GM18505 (cell line): ENCODE results near the gene FRY.

Source experiments
- ATAC-seq: cut with Tn5 transposase; IDR thresholded peaks from one replicate; pipeline ENCODE4 v1.9.1; 2021; ENCODE audit not compliant: unreplicated experiment
- POLR2A ChIP-seq: IDR thresholded peaks from 4 replicates; pipeline ENCODE4 v1.6.1; 2011; ENCODE audit warnings: borderline replicate concordance; ENCODE audit not compliant: insufficient read depth, insufficient read length; ENCODE audit errors: extremely low read depth

The FRY gene

DNA sequence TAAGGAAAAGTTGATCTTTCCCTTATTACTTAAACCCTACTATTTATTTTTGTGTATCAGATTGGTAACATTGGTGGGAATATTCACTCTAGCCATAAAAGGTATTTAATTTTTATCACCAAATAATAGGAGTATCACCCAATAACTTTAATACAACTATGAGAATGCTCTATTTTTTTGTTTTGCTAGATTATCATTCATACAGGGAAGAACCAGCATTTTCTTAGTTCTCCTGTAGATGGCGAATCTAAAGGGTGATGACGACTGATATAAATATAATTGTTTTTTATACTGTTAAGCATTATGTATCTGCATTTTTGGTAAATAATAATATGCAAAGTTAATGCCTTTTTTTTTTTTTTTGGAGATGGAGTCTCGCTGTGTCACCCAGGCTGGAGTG lies 7.9 kb upstream of the FRY start:
- ATAC-seq = no peak
- TF ChIP-seq POLR2A = no peak

DNA sequence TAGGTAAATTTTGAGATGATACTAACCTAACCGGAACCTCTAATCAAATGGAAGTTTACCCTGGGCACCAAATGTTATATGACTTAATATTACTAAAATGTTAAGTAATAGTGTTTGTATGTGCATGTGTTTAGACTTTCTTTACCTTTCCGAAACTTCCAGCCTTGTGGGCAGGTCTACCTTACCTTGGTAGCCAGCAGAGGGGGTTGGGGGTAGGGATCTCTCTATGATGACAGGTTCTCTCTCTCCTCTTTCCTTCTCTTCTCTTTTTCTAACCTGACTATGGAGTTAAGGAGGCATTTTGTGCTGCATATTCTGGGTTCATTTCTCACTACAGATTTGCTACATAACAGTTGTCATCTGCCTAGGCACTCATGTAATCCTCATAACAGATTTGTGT lies 6.8 kb upstream of the FRY start:
- ATAC-seq = no peak
- no peak for TF ChIP-seq POLR2A

DNA sequence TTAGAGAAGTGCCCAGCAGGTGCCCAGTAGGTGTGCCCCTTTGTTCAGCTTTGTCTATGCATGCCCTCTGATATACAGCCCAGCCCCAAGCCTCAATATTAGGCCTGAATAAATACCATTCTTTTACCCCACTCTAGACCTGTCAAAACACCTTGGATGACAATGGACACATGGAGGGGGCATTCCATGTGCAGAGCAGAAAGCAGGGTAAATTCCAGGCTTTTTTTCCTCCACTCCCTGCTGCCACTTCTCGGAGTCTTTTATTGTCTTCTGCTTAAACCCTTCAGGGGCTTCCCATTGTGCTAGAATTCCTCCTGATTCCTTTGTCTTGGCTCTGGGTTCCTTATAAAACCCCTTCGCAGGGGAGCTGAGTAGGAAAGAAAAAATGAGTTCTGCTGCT lies 5.8 kb upstream of the FRY start:
- no peak for TF ChIP-seq POLR2A
- no peak for ATAC-seq

DNA sequence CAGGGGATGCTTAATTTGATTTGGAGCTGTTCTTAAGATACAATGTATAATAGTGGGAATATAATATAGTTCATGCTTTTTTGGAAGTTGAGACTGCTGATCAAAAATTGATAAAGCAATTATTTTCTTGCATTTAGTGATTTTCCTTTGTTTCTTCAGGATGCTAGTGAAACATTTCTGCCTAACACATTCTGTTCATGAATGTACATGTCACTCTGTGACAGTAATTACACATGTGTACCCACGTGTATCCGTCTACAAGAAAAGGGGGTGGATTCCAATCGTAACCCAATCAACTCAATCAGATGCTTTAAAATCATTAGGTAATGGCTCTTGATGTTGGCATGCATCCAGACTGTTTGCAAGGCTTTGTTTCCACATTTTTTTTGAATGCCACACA lies 5.0 kb upstream of the FRY start:
- no peak for TF ChIP-seq POLR2A
- no peak for ATAC-seq

DNA sequence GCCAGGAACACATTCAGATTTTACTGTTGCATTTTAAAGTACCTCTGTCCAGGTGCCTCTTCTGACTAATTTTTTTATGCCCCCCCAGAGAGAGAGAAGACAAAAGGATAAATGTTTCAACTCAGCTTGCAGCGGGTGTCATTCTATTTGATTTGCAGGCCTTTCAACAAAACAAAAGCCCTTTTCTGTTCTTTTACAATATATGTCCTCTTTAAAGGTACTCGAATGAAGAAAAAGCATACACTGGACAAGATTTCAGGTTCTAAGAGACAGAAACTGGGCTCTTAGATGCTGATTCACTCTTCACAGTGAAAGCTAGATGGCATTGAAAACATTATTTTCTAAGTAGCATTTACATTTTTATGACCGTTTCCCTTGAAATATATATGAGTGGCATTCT lies 2.9 kb upstream of the FRY start:
- ATAC-seq = no peak
- no peak for TF ChIP-seq POLR2A

DNA sequence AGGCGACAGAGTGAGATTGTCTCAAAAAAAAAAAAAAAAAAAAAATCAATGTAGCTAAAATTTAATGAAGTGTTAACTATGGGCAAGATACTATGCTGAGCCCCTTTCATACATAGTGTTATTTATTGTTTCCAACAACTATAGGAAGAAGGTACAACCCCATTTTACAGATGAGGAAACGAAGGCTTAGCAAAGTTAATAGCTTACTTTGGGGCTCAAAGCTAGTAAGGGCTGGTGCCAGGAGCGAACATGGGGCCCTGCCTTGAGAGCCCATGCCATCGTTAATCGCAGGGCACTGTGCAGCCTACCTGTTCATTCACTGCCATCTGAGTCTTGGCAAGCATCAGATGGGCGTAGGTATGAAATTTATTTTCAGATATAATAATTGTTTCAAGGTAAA lies 1.9 kb upstream of the FRY start:
- no peak for ATAC-seq
- no peak for TF ChIP-seq POLR2A

DNA sequence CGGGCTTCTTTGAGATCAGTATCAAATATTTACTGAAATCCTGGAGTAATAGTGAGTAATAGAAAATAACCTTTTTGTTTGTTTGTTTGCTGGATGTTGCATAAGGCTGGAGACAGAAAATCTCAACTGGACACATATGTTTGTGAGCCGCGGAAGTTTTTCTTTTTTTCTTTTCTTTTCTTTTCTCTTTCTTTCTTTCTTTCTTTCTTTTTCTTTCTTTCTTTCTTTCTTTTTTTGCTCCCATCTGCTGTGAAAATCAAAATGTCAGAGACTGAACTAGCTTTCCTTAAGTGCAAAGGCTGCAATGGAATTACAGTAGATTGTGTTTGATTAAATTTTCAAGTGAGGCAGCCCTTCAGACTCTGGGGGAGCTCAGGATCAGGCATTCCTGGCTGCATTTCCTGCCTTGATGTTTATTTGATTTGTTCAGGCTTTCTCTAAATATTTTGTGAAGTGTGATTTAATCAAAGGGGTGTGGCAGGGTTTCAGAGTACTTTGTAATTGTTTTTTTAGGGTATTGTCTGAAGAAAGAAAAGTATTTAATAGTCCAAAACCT lies 319 bp downstream of the FRY start:
- no peak for ATAC-seq
- TF ChIP-seq POLR2A = no peak

DNA sequence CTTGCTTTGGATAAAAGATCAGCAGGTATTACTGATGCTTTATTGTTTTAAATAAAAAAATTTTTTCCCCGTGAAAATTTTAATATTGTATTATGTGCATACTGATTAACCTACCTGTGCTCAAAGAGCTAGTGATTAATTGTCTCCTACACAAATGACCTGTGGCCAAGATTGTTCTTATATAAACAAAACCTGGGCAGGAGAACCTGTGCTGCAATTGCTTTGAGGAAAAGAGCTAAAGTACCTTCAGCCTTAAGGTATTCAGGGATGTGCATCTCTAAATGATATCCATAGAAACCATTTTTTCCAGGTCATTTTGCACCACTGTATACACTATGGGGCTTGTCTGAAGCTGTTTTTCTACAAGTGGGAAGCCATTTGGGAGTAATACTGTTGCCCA lies 1.2 kb downstream of the FRY start:
- TF ChIP-seq POLR2A = no peak
- no peak for ATAC-seq

DNA sequence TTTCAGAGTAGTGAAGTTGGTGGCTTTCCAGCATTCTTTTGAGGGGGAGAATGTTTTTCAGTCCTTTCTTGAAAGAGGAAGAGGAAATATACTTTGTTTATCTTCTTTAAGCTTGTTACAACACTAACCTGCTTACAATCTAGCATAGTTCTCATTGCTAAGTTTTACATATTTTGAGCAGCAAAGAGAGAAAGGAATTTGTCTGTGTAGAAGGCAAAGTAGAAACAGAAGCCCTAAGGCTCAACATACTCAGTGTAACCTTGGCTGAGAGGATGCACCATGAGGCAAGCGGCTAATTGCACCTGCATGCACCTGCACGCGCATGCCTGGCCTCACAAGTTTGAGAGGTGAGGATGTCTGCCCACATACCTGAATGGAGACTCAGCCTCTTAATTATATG lies 2.2 kb downstream of the FRY start:
- no peak for TF ChIP-seq POLR2A
- ATAC-seq = no peak

DNA sequence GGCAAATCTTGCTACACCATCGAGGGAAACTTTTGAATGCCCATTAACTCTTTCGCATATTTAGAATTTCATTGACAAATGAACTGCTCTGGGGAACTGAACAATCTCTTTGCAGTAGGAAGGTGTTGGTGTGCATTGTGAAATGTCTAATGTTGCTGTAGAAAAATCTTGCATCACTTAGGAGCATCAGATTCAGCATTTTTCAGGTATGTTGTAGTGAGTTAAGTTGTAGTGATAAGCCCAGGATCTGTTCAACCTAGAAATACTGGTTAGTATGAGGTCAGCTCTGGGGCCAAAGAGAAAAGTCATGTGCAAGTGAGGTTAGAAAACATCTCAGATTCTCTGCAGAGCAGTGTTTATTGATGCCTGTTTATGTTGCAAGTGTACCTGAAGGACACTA lies 4.1 kb downstream of the FRY start:
- TF ChIP-seq POLR2A = no peak
- ATAC-seq = no peak

DNA sequence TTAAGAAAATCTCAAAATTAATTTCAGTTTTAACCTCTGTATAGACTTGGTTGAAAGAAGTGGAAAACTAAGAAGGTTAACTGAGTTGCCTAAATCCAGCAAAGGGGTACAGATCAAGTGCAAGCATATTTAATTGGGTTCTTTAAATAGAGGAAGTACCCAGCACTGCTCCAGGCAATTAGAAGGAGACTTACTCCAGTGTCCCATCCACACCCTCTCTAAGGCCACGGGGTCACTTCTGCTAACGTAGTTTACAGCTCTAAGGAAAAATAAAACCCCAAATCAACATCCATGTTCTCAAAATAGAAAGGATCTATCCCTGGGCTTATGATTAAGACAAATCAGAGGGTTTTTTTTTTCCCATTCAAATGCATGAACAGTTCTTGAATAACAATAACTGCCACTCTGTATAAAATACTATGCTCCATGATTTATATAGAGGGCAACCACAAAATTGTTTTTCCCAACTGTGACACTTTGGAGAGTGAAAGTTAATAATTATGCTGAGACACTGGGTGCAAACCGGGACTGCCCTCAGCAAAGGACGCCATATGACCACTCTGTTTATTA lies 4.6 kb downstream of the FRY start:
- no peak for TF ChIP-seq POLR2A
- no peak for ATAC-seq

DNA sequence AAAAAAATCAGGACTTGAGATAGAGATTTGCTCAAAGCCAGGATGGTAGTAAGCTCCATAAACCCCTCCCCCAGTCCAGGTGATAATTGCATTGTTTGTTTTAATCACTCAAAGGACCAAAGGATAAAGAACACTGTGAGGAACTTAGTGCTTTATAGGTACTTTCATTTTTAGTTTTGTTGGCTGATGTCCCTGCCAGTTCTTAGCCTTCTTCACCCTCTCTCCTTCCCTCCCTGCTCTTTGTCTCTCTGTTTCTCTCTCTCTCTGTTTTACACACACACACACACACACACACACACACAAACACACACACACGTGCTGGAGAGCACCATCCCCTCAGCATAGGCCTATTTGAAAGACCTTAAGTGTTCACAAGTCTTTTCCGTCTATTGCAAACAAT lies 5.2 kb downstream of the FRY start:
- TF ChIP-seq POLR2A = no peak
- ATAC-seq = no peak

DNA sequence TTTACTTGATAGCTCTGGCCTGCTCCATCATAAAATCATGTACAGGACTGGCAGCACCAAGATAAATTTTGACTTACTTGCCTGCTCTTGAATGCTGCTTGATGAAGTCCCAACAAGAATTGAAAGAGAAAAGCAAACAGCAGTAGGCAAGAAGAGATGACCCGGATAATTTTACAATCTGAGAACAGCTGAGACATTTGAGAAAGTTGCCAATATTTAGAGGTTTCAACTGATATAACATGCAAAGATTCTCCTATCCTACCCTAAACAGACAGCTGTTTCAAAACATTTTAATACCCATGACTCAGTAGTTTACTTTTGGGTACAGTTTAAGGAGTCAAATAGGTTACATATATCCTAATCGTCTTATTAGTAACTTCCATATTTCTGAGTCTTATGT lies 5.9 kb downstream of the FRY start:
- no peak for ATAC-seq
- no peak for TF ChIP-seq POLR2A

DNA sequence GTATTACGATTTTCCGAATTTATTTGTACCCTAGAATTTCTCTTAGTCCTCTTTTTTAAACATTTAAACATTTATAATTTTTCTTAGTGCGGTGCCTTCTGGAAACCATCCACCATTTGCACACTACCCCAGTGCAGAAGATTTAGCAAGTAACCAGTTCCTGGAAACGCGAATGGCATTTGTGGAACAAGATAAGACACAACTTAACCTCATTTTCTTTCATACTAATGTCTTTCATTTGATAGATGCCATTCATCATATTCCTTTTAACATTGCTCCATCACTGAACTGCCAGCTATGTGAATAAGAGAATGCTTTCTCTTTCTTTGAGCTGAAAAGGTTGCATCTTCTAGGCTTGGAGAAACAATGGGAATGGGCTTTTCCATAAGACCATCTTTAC lies 6.8 kb downstream of the FRY start:
- no peak for TF ChIP-seq POLR2A
- no peak for ATAC-seq

DNA sequence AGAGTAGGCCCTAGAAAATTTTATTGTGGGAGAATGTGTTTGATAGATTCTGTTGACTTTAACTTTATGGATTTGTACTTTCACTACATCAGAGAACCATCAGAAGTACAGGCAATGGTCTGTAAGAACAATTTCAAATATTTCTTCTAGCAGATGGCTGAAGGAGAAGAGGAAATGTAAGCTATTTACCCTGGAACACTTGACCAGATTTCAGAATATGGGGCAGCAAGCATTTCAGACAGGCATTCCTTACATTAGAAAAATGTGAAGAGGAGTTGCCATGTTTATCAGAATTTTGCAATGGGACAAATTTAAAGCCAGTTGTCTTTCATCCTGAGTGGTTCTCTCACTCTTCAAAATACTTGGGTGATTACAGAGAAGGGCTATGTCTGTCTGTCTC lies 7.5 kb downstream of the FRY start:
- ATAC-seq = no peak
- no peak for TF ChIP-seq POLR2A
